Vagina (tissue), 2 donors: Measurements from ENCODE around the gene TMEM145. TPM values are rescaled to one million over a fixed set of nuclear protein-coding genes. Genes with fewer than 3 reads are reported as not detected.

ENCODE experiments used
- DNase-seq, 2 donors: peaks; one replicate each; pipeline ENCODE4 v3.0.0-alpha.2; 2017; ENCODE audit errors: extremely low spot score in 2 of 2
- H3K27ac ChIP-seq: fragments of 200-600 bp; sonication (generic); one replicate; pipeline ENCODE4 v1.5.1; 2019
- H3K27me3 ChIP-seq: fragments of 200-600 bp; sonication (generic); one replicate; pipeline ENCODE4 v1.5.1; 2019
- H3K36me3 ChIP-seq, 2 donors: fragments of 200-600 bp; sonication (generic); one replicate each; pipeline ENCODE4 v1.5.1; 2017 to 2019
- H3K4me1 ChIP-seq: fragments of 200-600 bp; sonication (generic); one replicate; pipeline ENCODE4 v1.5.1; 2019
- H3K4me3 ChIP-seq, 2 donors: fragments of 200-600 bp; sonication (generic); 1 replicate in 1 of 2; 2 replicates in 1 of 2; pipeline ENCODE4 v1.5.1; 2016 to 2019
- H3K9me3 ChIP-seq: fragments of 200-600 bp; sonication (generic); one replicate; pipeline ENCODE4 v1.5.1; 2019
- POLR2A ChIP-seq, 2 donors: fragments of 450-650 bp; IDR thresholded peaks; one replicate each; pipeline ENCODE4 v1.6.1; 2017; ENCODE audit warnings: antibody characterized with exemption in 2 of 2, mild to moderate bottlenecking in 2 of 2, moderate library complexity in 2 of 2
- POLR2AphosphoS5 ChIP-seq, 2 donors: sonication (generic); formaldehyde crosslinking; IDR thresholded peaks; one replicate each; pipeline ENCODE4 v1.9.0; 2017; ENCODE audit warnings: antibody characterized with exemption in 2 of 2, mild to moderate bottlenecking in 2 of 2, low read depth in 1 of 2; ENCODE audit not compliant: insufficient read depth in 1 of 2
- intact Hi-C: fragments of 100-400 bp; cut with DNase I; formaldehyde crosslinking; loops from one replicate; pipeline ENCODE4 v1.15.1; 2023
- total RNA-seq: library from RNA; depleted of rRNA; stranded (reverse); fragments of >200 nt; gene quantifications from one replicate; pipeline ENCODE4 v1.2.3, GENCODE V29; 2016
- TF ChIP-seq, protein P1 (sequence below), 3 experiments: fragments of 450-650 bp in 2 of 3; fragments of 200-600 bp in 1 of 3; sonication (generic) in 1 of 3; IDR thresholded peaks; one replicate each; pipeline ENCODE4 v1.5.1; 2017 to 2019; ENCODE audit warnings: antibody characterized with exemption in 3 of 3, mild to moderate bottlenecking in 2 of 3, moderate library complexity in 2 of 3

The TMEM145 gene
- total RNA-seq, 1 donor from 2014 or later: not detected

DNA sequence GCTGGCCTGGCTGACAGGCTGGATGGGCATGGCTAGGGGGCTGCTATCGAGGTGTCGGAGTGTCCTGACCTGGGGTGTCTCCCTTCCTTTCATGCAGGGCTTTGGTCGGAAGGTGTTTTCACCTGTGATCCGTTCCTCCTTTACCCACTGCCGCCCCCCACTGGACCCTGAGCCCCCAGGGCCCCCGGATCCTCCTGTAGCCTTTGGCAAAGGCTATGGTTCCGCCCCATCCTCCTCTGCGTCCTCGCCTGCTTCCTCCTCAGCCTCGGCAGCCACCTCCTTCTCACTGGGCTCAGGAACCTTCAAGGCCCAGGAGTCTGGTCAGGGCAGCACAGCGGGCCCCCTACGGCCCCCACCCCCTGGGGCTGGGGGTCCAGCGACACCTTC is 23.0 kb upstream of the TMEM145 start:
- peaks cover 0 to 70% of the 10 kb centered on the region in 2 donors for H3K36me3 ChIP-seq
- H3K4me3 ChIP-seq: no peak overlapping the region
- H3K4me1 ChIP-seq: peaks cover 21% of the 10 kb centered on the region
- intact Hi-C loops: no loop called here
- no peak for DNase-seq
- no peak overlapping the region for H3K27ac ChIP-seq
- H3K27me3 ChIP-seq: no peaks in the 10 kb centered on the region
- TF ChIP-seq, protein P1, sequence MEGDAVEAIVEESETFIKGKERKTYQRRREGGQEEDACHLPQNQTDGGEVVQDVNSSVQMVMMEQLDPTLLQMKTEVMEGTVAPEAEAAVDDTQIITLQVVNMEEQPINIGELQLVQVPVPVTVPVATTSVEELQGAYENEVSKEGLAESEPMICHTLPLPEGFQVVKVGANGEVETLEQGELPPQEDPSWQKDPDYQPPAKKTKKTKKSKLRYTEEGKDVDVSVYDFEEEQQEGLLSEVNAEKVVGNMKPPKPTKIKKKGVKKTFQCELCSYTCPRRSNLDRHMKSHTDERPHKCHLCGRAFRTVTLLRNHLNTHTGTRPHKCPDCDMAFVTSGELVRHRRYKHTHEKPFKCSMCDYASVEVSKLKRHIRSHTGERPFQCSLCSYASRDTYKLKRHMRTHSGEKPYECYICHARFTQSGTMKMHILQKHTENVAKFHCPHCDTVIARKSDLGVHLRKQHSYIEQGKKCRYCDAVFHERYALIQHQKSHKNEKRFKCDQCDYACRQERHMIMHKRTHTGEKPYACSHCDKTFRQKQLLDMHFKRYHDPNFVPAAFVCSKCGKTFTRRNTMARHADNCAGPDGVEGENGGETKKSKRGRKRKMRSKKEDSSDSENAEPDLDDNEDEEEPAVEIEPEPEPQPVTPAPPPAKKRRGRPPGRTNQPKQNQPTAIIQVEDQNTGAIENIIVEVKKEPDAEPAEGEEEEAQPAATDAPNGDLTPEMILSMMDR (IDR thresholded peaks at IDR 0.05): no peak
- TF ChIP-seq POLR2AphosphoS5 (IDR thresholded peaks at IDR 0.05; ENCODE audit: insufficient read depth in 1 of 2, low read depth in 1 of 2): no peak
- TF ChIP-seq POLR2A (IDR thresholded peaks at IDR 0.05): no peak
- H3K9me3 ChIP-seq: no peaks in the 10 kb centered on the region

DNA sequence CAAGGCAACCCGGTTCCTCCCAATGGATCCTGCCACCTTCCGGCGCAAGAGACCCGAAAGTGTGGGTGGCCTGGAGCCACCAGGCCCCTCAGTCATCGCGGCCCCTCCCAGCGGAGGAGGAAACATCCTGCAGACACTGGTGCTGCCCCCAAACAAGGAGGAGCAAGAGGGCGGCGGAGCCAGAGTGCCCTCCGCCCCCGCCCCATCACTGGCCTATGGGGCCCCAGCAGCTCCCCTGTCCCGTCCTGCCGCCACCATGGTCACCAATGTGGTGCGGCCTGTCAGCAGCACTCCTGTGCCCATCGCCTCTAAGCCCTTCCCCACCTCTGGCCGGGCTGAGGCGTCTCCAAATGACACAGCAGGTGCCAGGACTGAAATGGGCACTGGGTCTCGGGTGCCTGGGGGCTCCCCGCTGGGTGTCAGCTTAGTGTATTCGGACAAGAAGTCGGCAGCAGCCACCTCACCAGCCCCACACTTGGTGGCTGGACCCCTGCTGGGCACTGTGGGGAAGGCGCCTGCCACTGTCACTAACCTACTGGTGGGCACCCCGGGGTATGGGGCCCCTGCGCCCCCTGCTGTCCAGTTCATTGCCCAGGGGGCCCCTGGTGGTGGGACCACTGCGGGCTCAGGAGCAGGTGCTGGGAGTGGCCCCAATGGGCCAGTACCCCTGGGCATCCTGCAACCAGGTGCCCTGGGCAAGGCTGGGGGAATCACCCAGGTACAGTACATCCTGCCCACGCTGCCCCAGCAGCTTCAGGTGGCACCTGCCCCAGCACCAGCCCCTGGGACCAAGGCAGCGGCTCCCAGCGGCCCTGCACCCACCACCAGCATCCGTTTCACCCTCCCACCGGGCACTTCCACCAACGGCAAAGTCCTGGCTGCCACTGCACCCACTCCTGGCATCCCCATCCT is 22.3 kb upstream of the TMEM145 start:
- intact Hi-C loops: no loop called here
- H3K4me1 ChIP-seq: peaks cover 14% of the 10 kb centered on the region

DNA sequence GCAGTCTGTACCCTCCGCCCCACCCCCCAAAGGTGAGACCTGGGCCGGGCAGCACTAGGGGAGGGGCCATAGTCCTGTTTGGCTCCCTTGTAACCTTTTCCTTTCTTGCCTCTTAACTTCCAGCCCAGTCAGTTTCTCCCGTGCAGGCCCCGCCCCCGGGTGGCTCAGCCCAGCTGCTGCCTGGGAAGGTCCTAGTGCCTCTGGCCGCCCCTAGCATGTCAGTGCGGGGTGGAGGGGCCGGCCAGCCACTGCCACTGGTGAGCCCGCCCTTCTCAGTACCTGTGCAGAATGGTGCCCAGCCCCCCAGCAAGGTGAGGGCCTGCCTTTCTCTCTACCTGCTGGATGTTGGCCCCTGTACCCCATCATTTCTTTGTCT is 21.7 kb upstream of the TMEM145 start:
- H3K36me3 ChIP-seq: peaks cover 0 to 70% of the 10 kb centered on the region in 2 donors
- TF ChIP-seq POLR2AphosphoS5 (IDR thresholded peaks at IDR 0.05; ENCODE audit: insufficient read depth in 1 of 2, low read depth in 1 of 2) (no peak), POLR2A (IDR thresholded peaks at IDR 0.05) (no peak)
- TF ChIP-seq, protein P1 (IDR thresholded peaks at IDR 0.05): no peak
- no peaks in the 10 kb centered on the region for H3K9me3 ChIP-seq
- no peaks in the 10 kb centered on the region for H3K27me3 ChIP-seq
- peaks cover 8% of the 10 kb centered on the region for H3K4me1 ChIP-seq
- H3K27ac ChIP-seq: no peak overlapping the region
- intact Hi-C loops: no loop called here
- no peak overlapping the region for H3K4me3 ChIP-seq
- no peak for DNase-seq

More for the DNA sequence above, 22.3 kb upstream of the TMEM145 start:
- no peak for TF ChIP-seq POLR2AphosphoS5 (IDR thresholded peaks at IDR 0.05; ENCODE audit: insufficient read depth in 1 of 2, low read depth in 1 of 2)
- TF ChIP-seq, protein P1 (IDR thresholded peaks at IDR 0.05): peak in 1 of 3 experiments; percentile 42
- TF ChIP-seq POLR2A (IDR thresholded peaks at IDR 0.05): no peak
- Histone ChIP-seq H3K27ac (no peak overlapping the region), H3K4me3 (no peak overlapping the region), H3K9me3 (no peaks in the 10 kb centered on the region), H3K36me3 (peaks cover 0 to 70% of the 10 kb centered on the region in 2 donors), H3K27me3 (no peaks in the 10 kb centered on the region)
- no peak for DNase-seq

DNA sequence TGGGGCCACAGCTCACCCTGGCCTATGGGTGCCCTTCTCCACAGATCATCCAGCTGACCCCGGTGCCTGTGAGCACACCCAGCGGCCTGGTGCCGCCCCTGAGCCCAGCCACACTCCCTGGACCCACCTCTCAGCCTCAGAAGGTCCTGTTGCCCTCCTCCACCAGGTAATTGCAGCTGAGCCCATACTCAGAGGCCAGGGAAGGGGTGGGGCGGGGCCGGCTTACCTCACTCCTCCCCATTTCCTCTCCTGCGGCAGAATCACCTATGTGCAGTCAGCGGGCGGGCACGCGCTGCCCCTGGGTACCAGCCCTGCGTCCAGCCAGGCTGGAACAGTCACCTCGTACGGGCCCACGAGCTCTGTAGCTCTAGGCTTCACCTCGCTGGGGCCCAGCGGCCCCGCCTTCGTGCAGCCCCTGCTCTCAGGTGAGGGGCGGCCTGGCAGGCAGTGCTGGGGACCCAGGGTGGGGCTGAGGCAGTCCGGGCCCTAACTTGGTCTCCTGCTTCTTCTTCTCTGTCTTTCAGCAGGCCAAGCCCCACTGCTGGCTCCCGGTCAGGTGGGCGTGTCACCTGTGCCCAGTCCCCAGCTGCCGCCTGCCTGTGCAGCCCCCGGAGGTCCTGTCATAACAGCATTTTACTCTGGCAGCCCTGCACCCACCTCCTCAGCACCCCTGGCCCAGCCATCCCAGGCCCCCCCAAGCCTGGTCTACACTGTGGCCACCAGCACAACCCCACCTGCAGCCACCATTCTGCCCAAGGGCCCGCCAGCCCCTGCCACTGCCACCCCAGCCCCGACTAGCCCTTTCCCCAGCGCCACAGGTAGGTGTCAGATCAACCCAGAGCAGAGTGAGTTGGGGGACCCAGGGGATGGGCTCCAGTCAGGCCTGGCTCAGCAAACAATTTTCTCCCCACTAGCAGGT is 20.8 kb upstream of the TMEM145 start:
- intact Hi-C loops: no loop called here

More for the DNA sequence above, 20.8 kb upstream of the TMEM145 start:
- no peak for DNase-seq
- Histone ChIP-seq H3K4me1 (no peaks in the 10 kb centered on the region), H3K27me3 (no peaks in the 10 kb centered on the region), H3K4me3 (no peak overlapping the region), H3K9me3 (no peaks in the 10 kb centered on the region), H3K27ac (no peak overlapping the region), H3K36me3 (peaks cover 0 to 67% of the 10 kb centered on the region in 2 donors)
- TF ChIP-seq, protein P1 (IDR thresholded peaks at IDR 0.05): no peak
- no peak for TF ChIP-seq POLR2A (IDR thresholded peaks at IDR 0.05)
- TF ChIP-seq POLR2AphosphoS5 (IDR thresholded peaks at IDR 0.05; ENCODE audit: insufficient read depth in 1 of 2, low read depth in 1 of 2): no peak
